Upper lobe of left lung (tissue), 4 donors: Measurements from ENCODE around the gene PRM1.

Experiments used
- EP300 ChIP-seq, 4 donors: sonication (generic); formaldehyde crosslinking; IDR thresholded peaks; one replicate each; pipeline ENCODE4 v1.5.1; 2017; ENCODE audit warnings: antibody characterized with exemption in 4 of 4, control low read depth in 2 of 4
- POLR2A ChIP-seq, 4 donors: fragments of 450-650 bp; IDR thresholded peaks; one replicate each; pipeline ENCODE4 v1.5.1; 2016 to 2017; ENCODE audit warnings: antibody characterized with exemption in 4 of 4, mild to moderate bottlenecking in 2 of 4
- POLR2AphosphoS5 ChIP-seq, 2 donors: sonication (generic); formaldehyde crosslinking; IDR thresholded peaks; one replicate each; pipeline ENCODE4 v1.5.1; 2017; ENCODE audit warnings: antibody characterized with exemption in 2 of 2
- TF ChIP-seq, protein P1 (sequence below), 6 experiments: fragments of 450-650 bp in 4 of 6; fragments of 200-600 bp in 2 of 6; sonication (generic) in 2 of 6; IDR thresholded peaks; one replicate each; pipeline ENCODE4 v1.5.1; 2016 to 2019; ENCODE audit warnings: antibody characterized with exemption in 6 of 6

GRCh38 chr16:11245222-11245737 is 35.9 kb downstream of the PRM1 start:
- TF ChIP-seq, protein P1, sequence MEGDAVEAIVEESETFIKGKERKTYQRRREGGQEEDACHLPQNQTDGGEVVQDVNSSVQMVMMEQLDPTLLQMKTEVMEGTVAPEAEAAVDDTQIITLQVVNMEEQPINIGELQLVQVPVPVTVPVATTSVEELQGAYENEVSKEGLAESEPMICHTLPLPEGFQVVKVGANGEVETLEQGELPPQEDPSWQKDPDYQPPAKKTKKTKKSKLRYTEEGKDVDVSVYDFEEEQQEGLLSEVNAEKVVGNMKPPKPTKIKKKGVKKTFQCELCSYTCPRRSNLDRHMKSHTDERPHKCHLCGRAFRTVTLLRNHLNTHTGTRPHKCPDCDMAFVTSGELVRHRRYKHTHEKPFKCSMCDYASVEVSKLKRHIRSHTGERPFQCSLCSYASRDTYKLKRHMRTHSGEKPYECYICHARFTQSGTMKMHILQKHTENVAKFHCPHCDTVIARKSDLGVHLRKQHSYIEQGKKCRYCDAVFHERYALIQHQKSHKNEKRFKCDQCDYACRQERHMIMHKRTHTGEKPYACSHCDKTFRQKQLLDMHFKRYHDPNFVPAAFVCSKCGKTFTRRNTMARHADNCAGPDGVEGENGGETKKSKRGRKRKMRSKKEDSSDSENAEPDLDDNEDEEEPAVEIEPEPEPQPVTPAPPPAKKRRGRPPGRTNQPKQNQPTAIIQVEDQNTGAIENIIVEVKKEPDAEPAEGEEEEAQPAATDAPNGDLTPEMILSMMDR (IDR thresholded peaks at IDR 0.05) = no peak
- TF ChIP-seq POLR2A (IDR thresholded peaks at IDR 0.05) = no peak
- no peak for TF ChIP-seq POLR2AphosphoS5 (IDR thresholded peaks at IDR 0.05)
- no peak for TF ChIP-seq EP300 (IDR thresholded peaks at IDR 0.05)
